Hematopoietic multipotent progenitor cell treated with erythropoietin and hydrocortisone succinate and interleukin-3 and kit ligand, for 8 days (in vitro differentiated cells): ENCODE results near the gene CHST6.
"Not testable (repeated sequence)": the region's sequence is repeated elsewhere in the genome, so short reads cannot be mapped to it uniquely, and the experiment has no call there.

Source experiments
- DNase-seq: peaks from one replicate; pipeline ENCODE4 v3.0.0-alpha.2; 2015

CHST6 gene

DNA sequence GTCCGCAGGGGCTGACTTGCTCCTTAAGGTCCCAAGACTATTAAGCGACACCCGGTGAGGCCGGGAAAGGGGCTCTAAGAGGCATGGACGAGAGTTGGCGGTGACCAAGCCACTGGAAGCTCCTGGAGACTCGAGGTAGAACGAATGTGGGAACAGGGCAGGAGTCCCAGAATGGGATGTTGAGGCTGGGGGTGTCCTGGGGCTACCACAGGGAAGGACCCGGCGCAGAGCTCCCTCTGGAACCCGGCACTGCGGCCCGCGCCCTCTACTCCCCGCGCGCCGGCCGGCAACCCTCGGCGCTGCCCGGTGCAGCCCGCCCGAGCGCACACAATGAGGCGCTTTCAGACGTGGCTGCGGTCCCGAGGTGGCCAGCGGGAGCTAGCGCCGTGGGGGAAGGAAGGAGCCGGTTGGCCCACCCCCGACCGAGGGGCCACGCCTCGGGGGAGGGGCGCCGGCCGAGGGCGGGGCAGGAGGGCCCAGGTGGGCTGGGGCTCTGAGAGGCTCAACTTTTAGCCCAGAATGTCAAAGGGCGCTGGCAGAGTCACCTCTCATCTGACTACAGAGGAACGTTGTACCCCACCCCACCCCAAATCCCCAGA lies at the start of gene CHST6:
Gene CHST6, minus strand, starts transcription at position 366 of the 599 bp plus-strand sequence. CDS start 15,613 bp downstream, outside the sequence.
- peak; percentile 19 for DNase-seq

DNA sequence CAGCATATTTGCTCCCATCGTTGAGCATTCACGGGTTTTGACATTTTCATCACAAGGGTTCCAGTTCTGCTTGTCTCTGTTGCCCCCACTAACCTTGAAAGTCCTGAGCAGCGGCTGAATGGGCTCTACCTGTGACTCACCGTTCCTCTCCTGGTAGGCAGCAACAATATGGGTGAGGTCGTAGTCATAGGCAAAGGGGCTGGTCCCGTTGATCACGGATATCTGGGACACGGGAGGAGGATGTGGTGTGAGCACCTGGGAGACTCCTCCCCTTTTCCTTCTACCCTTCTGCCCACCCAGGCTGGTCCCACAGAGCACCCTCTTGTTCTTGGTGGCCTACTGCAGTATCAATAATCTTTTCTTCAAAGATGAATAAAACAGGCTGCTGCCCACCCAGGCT lies 47.2 kb upstream of the CHST6 start:
- DNase-seq: not testable (repeated sequence)

DNA sequence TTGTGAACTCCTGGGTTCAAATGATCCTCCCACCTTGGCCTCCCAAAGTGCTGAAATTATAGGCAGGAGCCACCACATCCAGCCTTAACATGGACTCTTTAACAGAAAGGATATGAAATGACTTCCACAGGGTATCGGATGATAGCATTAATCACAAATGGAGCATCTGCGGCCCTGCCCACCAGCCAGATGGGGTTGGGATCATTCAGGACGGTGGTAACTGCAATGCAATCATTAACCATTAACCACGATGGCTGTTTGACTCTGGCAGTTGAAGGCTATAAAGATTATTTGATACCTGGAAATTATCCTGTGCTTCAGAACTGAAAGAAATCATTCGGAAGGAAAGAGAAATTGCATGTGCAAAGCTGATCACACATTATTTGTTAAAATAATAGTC lies 46.0 kb upstream of the CHST6 start:
- no peak for DNase-seq

DNA sequence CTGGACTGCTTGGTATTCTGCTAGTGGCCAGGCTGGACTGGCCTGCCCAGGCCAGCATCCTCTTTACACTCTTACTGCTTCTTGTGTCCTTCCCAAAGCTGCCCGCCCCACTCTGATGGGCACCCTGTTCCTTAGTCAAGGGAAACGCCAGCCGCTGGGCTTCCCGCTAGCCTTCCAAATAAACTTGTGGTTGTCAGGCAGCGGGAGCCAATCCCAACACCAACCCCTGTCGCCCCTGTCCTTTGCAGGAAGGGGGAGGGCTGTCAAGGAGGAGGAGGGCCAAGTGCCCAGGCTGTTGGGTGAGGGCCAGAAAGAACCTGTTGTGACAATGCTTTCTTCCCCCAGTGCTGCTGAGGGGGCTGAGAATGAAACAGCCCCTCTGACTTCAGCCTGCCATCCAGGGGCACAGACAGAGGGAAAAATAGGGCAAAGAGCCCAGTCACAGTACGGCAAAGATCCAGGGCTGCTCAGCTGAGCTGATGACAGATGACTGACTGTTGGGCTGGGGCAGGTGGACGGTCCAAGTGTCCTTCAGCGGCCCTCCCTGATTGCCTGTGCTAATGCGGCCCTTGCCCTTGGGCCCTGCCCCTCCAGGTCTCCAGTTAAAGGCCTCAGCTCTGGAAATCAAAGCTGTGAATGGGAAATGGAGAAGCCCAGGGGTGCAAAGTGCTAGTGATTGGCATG lies 43.8 kb upstream of the CHST6 start:
- DNase-seq: not testable (repeated sequence)

DNA sequence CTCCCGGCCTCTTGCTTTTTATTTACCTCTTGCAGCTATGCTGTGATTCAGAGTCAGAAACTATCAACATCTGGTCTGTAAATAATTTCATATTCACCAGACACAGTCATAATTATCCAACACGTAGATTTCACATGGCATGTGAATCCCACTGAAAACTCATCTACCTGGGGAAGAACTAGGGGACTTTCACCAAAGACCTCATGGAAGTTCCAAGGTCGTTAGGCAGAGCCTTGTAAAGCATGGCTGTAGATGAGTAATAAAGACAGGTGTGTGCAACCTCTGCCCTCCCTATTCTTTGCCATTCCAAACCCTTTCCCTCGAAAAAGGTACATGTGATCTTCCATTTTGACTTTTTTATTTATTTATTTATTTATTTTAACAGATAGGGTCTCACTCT lies 42.5 kb upstream of the CHST6 start:
- no peak for DNase-seq

DNA sequence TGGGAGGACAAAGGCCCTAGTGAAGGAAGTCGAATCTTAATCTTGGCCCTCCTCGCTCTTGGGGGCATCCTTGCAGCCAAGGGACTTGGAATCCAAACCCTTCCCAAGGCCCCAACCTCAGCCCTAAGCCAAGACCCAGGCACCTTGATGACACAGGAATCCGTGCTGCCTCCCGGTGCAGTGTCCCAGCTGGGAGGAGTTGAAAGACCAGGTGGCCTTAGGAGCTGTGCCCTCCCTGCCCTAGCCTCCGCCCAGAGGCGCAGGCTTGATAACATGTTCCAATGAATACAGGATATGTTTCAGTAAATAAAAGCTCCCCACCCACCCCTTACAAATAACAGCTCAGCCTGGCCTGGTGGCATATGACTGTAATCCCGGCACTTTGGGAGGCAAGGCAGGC lies 40.7 kb upstream of the CHST6 start, which contains the start of gene CHST5:
Gene CHST5, minus strand, starts transcription at position 208 of the 400 bp plus-strand sequence. CDS start 5,724 bp downstream, outside the sequence.
- no peak for DNase-seq

DNA sequence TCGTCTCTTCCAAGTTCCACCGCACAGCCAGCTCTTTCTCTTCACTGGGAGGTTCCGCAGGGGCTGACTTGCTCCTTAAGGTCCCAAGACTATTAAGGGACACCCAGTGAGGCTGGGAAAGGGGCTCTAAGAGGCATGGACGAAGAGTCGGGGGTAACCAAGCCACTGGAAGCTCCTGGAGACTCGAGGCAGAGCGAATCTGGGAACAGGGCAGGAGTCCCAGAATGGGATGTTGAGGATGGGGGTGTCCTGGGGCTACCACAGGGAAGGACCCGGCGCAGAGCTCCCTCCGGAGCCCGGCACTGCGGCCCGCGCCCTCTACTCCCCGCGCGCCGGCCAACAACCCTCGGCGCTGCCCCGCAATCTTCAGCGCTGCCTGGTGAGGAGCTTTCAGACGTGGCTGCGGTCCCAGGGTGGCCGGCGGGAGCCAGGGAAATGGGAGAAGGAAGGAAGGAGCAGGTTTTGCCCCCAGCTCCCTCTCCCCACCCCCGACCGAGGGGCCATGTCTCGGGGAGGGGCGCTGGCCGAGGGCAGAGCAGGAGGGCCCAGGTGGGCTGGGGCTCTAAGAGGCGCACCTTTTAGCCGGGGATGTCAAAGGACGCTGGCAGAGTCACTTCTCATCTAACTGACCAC lies 40.1 kb upstream of the CHST6 start:
- DNase-seq: no peak

DNA sequence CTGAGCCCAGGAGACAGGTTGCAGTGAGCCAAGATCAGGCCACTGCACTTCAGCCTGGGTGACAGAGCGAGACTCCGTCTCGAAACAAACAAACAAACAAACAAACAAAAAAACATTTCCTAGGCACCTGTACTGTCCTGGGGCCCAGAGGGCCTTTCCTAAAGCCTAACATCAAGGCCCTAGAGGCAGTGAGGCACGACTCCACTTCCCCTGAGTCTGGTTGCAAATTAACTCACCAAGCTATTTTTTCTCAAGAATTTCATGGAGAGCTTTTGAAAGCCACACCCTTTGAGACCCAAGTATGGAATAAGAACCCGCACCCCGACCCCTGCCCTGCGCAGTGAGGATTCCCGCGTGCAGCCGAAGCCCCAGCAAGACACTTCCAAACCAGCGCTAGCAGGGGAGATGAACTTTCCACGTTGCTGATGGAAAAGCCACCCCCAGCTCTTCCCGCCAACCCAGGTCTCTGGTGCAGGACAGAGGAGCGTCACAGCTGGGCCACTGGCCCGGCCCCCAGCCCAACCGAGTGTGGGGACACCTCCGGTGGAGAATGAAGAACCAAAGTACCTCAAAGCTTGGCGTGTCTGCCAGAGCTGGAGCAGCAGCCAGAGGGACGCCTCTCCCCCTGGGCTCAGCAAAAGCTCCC lies 39.4 kb upstream of the CHST6 start:
- DNase-seq: no peak

DNA sequence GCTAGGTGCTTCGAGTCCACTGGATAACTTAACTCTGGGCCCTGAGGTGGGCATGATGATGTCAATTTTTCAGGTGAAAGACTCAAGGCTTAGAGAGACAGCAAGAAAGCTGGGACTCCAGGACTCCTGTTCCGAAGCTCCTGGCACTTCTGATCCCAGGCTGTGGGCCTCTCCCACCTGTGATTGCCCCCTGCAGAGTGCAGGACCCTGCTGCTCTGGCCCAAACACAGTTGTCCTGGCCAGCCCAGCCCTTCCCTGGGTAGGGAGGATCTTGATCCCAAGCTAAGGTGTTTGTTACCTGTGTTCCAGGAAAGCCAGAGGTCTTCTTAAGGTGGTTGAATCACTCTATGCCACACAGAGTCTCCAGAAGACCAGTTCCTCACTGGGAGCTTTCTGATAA lies 37.5 kb upstream of the CHST6 start:
- no peak for DNase-seq

DNA sequence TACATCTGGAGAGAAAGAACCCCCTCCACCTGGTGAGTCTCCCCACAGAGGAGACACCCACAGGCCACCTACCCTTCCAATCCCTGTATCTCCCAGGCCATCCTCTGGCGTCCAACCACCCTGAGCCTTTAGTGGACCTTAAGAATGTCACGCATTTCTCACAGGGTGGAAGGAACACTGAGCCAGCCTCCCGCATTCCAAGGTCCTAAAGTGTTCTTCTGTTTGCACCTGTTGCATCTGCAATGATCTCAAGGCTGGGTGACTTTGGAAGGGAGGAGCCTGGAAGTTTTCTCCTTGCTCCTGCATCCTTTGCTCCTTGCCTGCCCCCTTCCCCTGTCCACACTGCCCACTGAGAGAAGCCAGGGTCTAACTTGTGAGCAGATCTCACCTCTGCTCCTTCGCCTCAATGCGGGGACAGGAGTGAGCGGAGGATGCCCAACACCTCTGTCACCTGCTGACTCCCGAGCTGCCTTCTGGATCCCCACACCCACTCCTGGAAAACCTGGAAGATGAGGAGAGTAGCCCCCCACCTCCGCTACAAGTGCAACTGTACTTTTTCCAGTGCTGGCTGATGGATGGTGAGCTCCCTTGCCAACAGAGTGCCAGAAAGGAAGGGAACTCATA lies 37.0 kb upstream of the CHST6 start:
- no peak for DNase-seq

DNA sequence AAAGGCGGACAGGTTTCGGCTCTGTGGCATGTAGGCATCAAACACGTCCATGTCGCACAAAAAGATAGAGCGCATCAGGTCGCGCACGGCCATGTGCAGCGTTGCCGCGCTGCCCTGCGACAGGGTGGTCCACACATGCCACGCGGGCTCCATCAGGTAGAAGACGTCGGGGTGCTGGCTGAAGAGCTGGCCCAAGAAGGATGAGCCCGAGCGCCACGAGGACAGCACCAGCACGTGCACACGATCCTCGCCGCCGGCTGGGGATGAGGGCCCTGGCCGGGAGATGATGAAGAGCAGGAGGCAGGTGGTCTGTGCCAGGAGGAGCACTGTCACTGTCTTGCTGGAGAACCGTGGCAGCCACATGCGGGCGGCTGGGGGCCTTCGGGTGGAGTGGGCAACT lies 34.7 kb upstream of the CHST6 start:
- DNase-seq: no peak

DNA sequence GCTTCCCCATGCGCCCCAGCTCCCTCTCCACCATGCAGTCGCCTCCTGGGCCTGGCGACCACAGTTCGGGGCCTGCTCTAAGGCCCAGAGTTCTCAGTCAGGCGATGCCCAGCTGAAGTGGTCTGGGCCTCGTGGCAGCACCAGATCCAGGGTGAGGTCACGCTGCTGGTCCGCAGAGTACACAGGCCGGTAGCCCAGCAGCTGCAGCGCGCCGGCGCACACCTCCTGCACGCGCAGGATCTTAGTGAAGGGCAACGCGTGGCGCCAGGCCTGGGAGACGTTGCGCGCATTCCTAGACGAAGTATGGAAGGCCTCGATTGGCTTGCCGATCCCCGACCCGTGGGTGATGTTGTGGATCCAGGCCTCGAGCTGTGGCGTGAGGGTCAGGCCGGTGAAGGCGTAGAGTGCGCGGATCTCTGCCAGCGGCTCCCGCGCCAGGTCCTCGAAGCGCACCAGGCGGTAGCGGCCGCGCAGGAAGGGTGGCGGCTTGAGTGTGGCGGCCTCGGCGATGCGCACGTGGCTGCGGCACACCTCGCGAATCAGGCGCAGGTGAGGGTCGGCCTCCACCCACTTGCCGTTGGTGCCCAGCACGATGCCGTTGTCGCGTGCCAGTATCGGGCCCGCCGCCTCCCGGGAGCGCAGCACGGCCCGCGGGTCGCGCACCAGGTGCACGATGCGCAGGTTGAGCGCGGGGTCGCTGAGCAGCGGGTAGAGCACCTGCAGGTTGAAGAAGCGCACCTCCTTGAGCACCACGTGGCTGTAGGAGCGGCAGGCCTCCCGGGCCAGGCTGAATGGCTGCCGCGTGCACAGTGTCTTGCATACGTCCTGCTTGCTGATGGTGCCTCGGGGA lies 34.0 kb upstream of the CHST6 start:
- DNase-seq: no peak

DNA sequence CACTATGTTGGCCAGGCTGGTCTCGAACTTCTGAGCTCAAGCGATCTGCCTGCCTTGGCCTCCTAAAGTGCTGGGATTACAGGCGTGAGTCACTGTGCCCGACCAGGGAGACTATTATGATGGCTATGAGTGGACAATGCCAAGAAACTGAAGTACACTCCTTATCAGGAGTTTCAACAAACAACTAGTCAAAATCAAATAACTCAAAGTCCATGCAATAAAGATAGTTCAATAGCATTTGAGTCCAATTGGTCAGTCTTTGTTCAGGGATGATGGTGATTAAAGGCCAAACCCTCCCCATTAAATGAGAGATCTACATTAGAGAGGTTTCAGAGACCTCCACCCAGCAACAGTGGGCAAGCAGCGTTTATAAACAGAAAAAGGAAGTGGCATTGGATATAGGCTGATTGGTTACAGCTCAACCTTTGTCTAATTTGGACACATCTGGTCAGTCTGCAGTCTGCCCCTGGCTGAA lies 32.6 kb upstream of the CHST6 start:
- no peak for DNase-seq

DNA sequence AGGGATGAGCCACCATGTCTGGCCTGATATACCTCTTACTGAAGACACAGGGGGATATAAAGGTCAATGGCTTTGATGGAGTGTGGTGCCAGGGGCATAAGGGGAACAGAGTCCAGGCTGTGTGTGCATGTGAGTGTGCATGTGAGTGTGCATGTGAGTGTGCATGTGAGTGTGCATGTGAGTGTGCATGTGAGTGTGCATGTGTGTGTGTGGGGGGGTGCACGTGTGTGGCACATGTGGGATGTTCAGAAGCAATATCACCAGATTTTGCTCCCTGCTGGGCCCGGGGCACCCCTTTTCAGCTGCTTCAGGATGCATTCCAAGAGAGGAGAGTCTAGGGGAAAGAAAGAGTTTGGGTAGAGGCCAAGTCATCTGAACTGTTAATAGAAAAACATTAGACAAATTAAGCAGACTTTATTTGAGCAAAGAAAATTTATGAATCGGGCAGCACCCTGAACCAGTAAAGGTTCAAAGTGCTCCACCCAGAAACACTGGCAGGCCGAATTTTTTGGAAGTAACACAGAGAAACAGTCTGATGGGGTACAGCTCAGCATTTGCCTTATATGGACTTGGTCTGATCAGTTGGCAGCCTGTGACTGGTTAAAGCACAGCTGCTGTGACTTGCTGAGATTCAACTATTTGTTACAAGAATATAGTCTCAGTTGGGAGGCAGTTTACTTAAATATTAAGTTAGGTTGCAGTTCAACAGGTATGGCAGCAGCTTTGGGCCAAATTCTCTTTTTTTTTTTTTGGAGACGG lies 31.0 kb upstream of the CHST6 start:
- no peak for DNase-seq

DNA sequence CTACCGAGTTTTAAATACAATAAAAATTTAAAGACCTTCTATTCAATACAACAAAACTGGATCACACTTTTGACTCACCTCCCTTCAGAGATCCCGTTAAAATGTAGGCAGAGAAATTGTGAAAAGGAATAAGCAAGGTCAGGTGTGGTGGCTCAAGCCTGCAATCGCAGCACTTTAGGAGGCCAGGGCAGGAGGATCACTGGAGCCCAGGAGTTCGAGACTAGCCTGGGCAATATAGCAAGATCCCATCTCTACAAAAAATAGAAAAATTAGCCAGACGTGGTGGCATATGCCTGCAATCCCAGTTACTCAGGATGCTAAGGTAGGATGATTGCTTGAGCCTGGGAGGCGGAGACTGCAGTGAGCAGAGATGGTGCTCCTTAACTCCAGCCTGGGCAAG lies 23.9 kb upstream of the CHST6 start:
- DNase-seq: no peak

DNA sequence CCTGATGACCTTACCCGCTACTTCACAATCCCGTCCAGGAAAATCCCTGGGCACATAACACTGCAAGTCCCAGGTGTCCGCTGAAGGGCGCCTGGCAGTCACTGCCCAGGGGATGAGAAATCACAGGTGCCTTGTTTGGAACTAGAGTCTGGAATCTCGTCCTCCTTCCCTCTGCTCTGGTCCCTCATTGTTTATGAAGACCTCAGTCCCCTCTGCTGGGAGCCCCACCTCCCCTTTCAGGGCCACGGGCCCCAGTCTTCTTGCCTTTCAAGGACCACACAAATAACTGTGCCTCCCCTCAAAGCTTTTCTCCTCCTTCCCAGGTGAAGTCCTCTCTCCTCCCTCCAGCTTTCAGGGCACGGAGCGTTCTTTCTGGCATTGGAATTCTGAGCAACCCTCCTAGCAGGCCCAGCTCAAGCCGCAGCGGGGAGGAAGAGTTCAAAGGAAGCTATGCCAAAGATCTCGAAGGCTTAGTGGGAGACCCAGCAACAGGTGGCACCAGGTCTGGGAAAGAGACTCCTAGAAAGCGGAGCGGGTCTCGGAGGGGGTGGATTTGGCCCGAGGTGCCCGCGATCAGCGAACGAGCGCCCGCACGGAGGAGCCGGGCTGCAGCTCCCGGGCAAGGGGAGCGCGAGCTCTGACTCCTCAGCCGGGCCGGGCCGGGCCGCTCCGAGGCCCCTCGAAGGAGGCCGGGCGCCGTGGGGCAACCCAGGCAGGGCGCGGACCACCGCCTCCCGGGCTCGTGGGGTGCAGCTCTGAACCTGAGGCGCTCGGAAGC lies 21.1 kb upstream of the CHST6 start:
- not testable (repeated sequence) for DNase-seq

DNA sequence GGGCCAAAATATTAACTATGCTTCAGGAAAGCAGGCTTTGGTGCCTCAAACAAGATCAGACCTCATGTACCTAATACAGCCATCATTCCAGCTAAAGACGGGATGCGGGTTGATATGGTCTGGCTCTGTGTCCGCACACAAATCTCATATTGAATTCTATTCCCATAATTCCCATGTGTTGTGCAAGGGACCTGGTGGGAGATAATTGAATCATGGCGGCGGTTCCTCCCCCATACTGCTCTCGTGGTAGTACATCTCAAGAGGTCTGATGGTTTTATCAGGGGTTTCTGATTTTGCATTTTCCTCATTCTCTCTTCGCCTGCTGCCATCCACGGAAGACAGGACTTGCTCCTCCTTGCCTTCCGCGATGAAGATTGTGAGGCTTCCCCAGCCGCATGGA lies 19.1 kb upstream of the CHST6 start:
- DNase-seq: no peak

DNA sequence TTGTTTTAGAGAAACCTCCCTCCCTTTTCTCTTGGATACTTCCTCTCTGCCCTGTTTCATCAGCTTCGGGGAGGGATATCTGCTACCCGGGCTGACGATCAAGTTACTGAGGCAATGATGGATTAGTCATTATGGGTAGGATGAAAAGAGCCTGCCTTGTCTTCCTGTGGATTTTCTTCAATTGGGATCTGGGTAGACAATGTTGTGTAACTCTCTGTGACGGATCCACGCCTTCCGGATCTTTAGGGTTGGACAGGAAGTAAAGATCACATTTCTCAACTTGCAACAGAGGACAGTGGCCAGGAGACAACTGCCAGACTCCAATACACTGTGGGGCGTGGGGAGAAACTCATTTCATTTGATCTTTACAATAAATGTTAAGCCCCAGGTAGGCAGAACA lies 11.3 kb upstream of the CHST6 start:
- no peak for DNase-seq

DNA sequence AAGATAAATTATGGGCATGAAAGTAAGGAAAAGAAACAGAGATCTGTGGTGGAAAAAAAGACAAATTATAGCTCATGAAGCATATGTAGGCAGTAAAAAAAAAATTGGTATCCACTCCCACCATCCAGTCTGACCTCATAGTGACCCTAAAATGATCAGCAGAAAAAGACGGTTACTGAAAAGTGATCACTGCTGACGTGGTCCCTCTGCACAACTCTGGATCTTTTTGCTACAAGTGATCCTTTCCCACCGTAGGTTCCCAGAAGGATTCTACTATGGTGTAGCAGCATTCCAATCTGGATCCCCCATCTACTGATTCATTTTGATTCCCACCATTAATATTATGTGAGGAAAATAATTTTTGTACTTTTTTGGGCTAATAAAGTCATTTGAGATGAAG lies 10.9 kb upstream of the CHST6 start:
- no peak for DNase-seq

DNA sequence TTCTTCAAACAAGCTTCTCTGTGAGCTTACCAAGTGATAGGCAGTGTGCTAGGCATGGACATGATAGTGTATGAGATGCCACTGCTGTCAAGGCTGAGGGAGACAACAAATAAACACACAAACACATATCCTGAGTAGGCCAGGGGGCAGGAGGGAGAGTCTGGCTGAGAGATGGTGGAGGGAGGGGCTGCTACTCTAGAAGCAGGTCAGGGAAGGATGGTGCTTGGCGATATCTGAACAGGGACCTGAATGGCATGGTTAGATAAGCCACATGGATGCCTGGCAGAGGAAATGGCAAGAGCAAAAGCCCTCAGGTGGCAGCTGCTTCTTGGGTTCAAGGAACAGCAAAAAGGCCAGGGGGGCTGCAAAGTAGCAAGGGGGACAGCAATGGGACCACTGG lies 8.6 kb upstream of the CHST6 start:
- peak; percentile 86 for DNase-seq
